A549 (cell line): ENCODE measurements around the gene ANXA10. TPM values are rescaled to one million over a fixed set of nuclear protein-coding genes. Genes with fewer than 3 reads are reported as not detected.
A peak's percentile ranks its signal among the peaks of the same experiment; 100 is the strongest.

Experiments
- ATAC-seq, 2 experiments: fragments of 200-7000 bp in 1 of 2; fragments of >200 bp in 1 of 2; cut with Nextera tagmentation in 1 of 2; cut with Tn5 transposase in 1 of 2; 3 replicates each; pipeline versions ENCODE4 v1.8.0 to v1.9.1; 2018 to 2020; ENCODE audit warnings: mild to moderate bottlenecking in 1 of 2, moderate library complexity in 1 of 2
- CTCF ChIA-PET: fragments of 300-600 bp; sonication (Branson Sonifier 250); formaldehyde crosslinking; extraction: SDS; loops from one replicate; lab custom pipeline; 2021; ENCODE audit warnings: antibody characterized with exemption, inconsistent platforms; lab: Yijun Ruan, JAX
- POLR2A ChIA-PET: fragments of 350-600 bp; formaldehyde crosslinking; extraction: SDS; loops from one replicate; lab custom pipeline; 2021; ENCODE audit warnings: antibody characterized with exemption, inconsistent platforms; lab: Yijun Ruan, JAX
- DNase-seq, 2 experiments: peaks; one replicate each; pipeline versions ENCODE4 v3.0.0 to v3.0.0-alpha.2; 2011 to 2016; ENCODE audit warnings: low read depth in 1 of 2, low spot score in 1 of 2
- FAIRE-seq: peaks from 2 replicates; lab custom pipeline; 2011; peaks lifted over from hg19 to GRCh38; lab: Jason Lieb, UNC
- H3K27ac ChIP-seq, 2 experiments: fragments of >200 bp; sonication (Bioruptor Twin); formaldehyde crosslinking; 3 replicates each; pipeline ENCODE4 v1.5.1; 2016 to 2017
- H3K4me1 ChIP-seq: fragments of >200 bp; sonication (Bioruptor Twin); formaldehyde crosslinking; 3 replicates; pipeline ENCODE4 v1.6.1; 2016
- H3K4me2 ChIP-seq: fragments of >200 bp; sonication (Bioruptor Twin); formaldehyde crosslinking; 3 replicates; pipeline ENCODE4 v1.6.1; 2016
- H3K4me3 ChIP-seq: fragments of >200 bp; sonication (Bioruptor Twin); formaldehyde crosslinking; 3 replicates; pipeline ENCODE4 v1.5.1; 2016
- H3K9me3 ChIP-seq: fragments of >200 bp; sonication (Bioruptor Twin); formaldehyde crosslinking; 3 replicates; pipeline ENCODE4 v1.6.1; 2016
- BHLHE40 ChIP-seq: IDR thresholded peaks from 2 replicates; pipeline ENCODE4 v1.6.1; 2012; ENCODE audit warnings: low read depth, low read length, inconsistent platforms
- CBX2 ChIP-seq: fragments of 200-600 bp; sonication (generic); IDR thresholded peaks from 2 replicates; pipeline ENCODE4 v1.6.1; 2016; ENCODE audit warnings: low read depth, mild to moderate bottlenecking, borderline replicate concordance
- CEBPB ChIP-seq, 2 experiments: fragments of >200 bp in 1 of 2; sonication (Bioruptor Twin) in 1 of 2; formaldehyde crosslinking in 1 of 2; IDR thresholded peaks; 2 replicates each; pipeline ENCODE4 v1.6.1; 2012 to 2016
- EP300 ChIP-seq, 2 experiments: fragments of >200 bp; sonication (Bioruptor Twin); formaldehyde crosslinking; IDR thresholded peaks; 2 replicates in 1 of 2; 3 replicates in 1 of 2; pipeline ENCODE4 v1.6.1; 2016 to 2017
- FOXS1 ChIP-seq: fragments of 250-450 bp; sonication (Bioruptor Pico); IDR thresholded peaks from 2 replicates; pipeline ENCODE4 v1.5.0; 2020; ENCODE audit warnings: mild to moderate bottlenecking, moderate library complexity
- JUN ChIP-seq, 2 experiments: fragments of >200 bp; sonication (Bioruptor Twin); formaldehyde crosslinking; IDR thresholded peaks; 2 replicates in 1 of 2; 3 replicates in 1 of 2; pipeline ENCODE4 v1.6.1; 2016 to 2017
- KDM5A ChIP-seq: fragments of 200-600 bp; sonication (generic); IDR thresholded peaks from 2 replicates; pipeline ENCODE4 v1.6.1; 2016; ENCODE audit warnings: antibody characterized with exemption, mild to moderate bottlenecking
- MAZ ChIP-seq: fragments of 150-350 bp; IDR thresholded peaks from 2 replicates; pipeline ENCODE4 v1.6.1; 2014; ENCODE audit warnings: antibody characterized with exemption, low read depth, low read length, borderline replicate concordance
- MYC ChIP-seq: IDR thresholded peaks from 2 replicates; pipeline ENCODE4 v1.6.1; 2012; ENCODE audit warnings: mild to moderate bottlenecking, inconsistent platforms, low read length, improper control_type of control experiment, borderline replicate concordance
- NFE2L2 ChIP-seq: fragments of 150-350 bp; conservative IDR thresholded peaks from 2 replicates; pipeline ENCODE4 v1.6.1; 2014; ENCODE audit warnings: low read length
- PHF8 ChIP-seq: fragments of 200-600 bp; sonication (generic); IDR thresholded peaks from 2 replicates; pipeline ENCODE4 v1.6.1; 2016; ENCODE audit warnings: low read depth, mild to moderate bottlenecking, antibody characterized with exemption, moderate library complexity, borderline replicate concordance
- RNF2 ChIP-seq: fragments of 200-600 bp; sonication (generic); IDR thresholded peaks from 2 replicates; pipeline ENCODE4 v1.6.1; 2016; ENCODE audit warnings: low read depth, mild to moderate bottlenecking, antibody characterized with exemption, moderate library complexity, borderline replicate concordance
- SREBF2 ChIP-seq: fragments of 450-650 bp; IDR thresholded peaks from 2 replicates; pipeline ENCODE4 v1.6.1; 2014; ENCODE audit warnings: mild to moderate bottlenecking, moderate library complexity
- ZC3H11A ChIP-seq: fragments of 450-650 bp; IDR thresholded peaks from 2 replicates; pipeline ENCODE4 v1.6.1; 2014; ENCODE audit warnings: antibody characterized with exemption, mild to moderate bottlenecking
- ZFP36 ChIP-seq: fragments of 450-650 bp; IDR thresholded peaks from 2 replicates; pipeline ENCODE4 v1.6.1; 2014; ENCODE audit warnings: borderline replicate concordance; ENCODE audit not compliant: partially characterized antibody
- ZNF302 ChIP-seq: fragments of 250-450 bp; sonication (Bioruptor Pico); IDR thresholded peaks from 2 replicates; pipeline ENCODE4 v1.9.0; 2021; ENCODE audit warnings: inconsistent platforms, mild to moderate bottlenecking, moderate library complexity
- WGBS: methylation state at CpG from one replicate; pipeline ENCODE4 v1.1.6; 2017; ENCODE audit errors: missing lambda C conversion rate; 5-methylcytosine and 5-hydroxymethylcytosine counted together
- polyA plus RNA-seq, 4 experiments: library from polyadenylated mRNA; depleted of rRNA in 3 of 4; stranded (reverse); fragments of >200 nt; fragmentation: RNase III in 1 of 4; extraction: RNeasy Plus Mini Kit Qiagen cat#74134 plus additional on column Dnase treatment in 1 of 4; gene quantifications; 2 replicates in 3 of 4; 3 replicates in 1 of 4; pipeline ENCODE4 v1.2.3, GENCODE V29; 2011 to 2017
- TF ChIP-seq, protein P1 (sequence below): fragments of >200 bp; sonication (Bioruptor Twin); formaldehyde crosslinking; IDR thresholded peaks from 3 replicates; pipeline ENCODE4 v1.6.1; 2016
- TF ChIP-seq, protein P2 (sequence below): fragments of 250-450 bp; sonication (Bioruptor Pico); IDR thresholded peaks from 2 replicates; pipeline ENCODE4 v1.5.0; 2021; ENCODE audit warnings: mild to moderate bottlenecking, moderate library complexity, borderline replicate concordance
- TF ChIP-seq, protein P3 (sequence below): fragments of 250-450 bp; sonication (Bioruptor Pico); IDR thresholded peaks from 2 replicates; pipeline ENCODE4 v1.5.0; 2020; ENCODE audit warnings: low read depth, mild to moderate bottlenecking, moderate library complexity
- TF ChIP-seq, protein P4 (sequence below): fragments of >200 bp; sonication (Bioruptor Twin); formaldehyde crosslinking; IDR thresholded peaks from 2 replicates; pipeline ENCODE4 v1.6.1; 2016
- TF ChIP-seq, protein P5 (sequence below): IDR thresholded peaks from 2 replicates; pipeline ENCODE4 v1.6.1; 2012
- TF ChIP-seq, protein P6 (sequence below): fragments of >200 bp; sonication (Bioruptor Twin); formaldehyde crosslinking; IDR thresholded peaks from 3 replicates; pipeline ENCODE4 v1.5.1; 2016
- TF ChIP-seq, protein P7 (sequence below): IDR thresholded peaks from 2 replicates; pipeline ENCODE4 v1.6.1; 2012; ENCODE audit warnings: low read depth, borderline replicate concordance

Gene ANXA10
- polyA plus RNA-seq, 2 of the 4 experiments (the other 2 are of a cell fraction): 1.7 to 4.0 TPM

DNA sequence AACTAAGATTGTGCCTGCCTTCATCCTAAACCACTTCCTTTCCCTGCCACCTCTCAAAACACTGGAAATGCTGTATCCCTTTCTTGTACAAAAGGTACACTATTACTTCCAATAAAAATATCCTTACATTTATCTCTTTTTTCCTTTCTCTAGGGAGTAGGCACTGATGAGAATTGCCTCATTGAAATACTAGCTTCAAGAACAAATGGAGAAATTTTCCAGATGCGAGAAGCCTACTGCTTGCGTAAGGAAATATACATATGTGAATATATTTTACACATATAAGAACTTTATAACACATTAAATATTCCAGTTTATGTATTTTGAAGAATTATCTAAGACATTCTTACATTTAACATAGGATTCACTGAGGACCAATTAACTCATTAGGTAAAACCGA, 71.7 kb downstream of the ANXA10 start:
- no peak overlapping the region for H3K27ac ChIP-seq
- FAIRE-seq: no peak
- CTCF ChIA-PET: interaction anchor here (1.2 kb wide), 1 partner anchor 11 kb away, joined by 3 read pairs; no protein-coding TSS in a partner anchor
- peaks cover 6% of the 10 kb centered on the region; the same call in 1 of the 3 replicates for H3K9me3 ChIP-seq
- no peak for ATAC-seq
- WGBS: 79% methylated on average over 3 of the region's 3 CpGs
- POLR2A ChIA-PET: no interaction called here
- no peak for DNase-seq
- TF ChIP-seq SREBF2 (no peak), ZFP36 (no peak), RNF2 (no peak), MAZ (no peak), NFE2L2 (no peak), CEBPB (IDR thresholded peaks at IDR 0.05) (no peak), CBX2 (no peak), ZNF302 (CRISPR knock-in tag) (no peak)
- TF ChIP-seq, protein P1, sequence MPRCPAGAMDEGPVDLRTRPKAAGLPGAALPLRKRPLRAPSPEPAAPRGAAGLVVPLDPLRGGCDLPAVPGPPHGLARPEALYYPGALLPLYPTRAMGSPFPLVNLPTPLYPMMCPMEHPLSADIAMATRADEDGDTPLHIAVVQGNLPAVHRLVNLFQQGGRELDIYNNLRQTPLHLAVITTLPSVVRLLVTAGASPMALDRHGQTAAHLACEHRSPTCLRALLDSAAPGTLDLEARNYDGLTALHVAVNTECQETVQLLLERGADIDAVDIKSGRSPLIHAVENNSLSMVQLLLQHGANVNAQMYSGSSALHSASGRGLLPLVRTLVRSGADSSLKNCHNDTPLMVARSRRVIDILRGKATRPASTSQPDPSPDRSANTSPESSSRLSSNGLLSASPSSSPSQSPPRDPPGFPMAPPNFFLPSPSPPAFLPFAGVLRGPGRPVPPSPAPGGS: no peak
- TF ChIP-seq, protein P2, sequence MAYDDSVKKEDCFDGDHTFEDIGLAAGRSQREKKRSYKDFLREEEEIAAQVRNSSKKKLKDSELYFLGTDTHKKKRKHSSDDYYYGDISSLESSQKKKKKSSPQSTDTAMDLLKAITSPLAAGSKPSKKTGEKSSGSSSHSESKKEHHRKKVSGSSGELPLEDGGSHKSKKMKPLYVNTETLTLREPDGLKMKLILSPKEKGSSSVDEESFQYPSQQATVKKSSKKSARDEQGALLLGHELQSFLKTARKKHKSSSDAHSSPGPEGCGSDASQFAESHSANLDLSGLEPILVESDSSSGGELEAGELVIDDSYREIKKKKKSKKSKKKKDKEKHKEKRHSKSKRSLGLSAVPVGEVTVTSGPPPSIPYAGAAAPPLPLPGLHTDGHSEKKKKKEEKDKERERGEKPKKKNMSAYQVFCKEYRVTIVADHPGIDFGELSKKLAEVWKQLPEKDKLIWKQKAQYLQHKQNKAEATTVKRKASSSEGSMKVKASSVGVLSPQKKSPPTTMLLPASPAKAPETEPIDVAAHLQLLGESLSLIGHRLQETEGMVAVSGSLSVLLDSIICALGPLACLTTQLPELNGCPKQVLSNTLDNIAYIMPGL (CRISPR knock-in tag): no peak
- TF ChIP-seq, protein P3, sequence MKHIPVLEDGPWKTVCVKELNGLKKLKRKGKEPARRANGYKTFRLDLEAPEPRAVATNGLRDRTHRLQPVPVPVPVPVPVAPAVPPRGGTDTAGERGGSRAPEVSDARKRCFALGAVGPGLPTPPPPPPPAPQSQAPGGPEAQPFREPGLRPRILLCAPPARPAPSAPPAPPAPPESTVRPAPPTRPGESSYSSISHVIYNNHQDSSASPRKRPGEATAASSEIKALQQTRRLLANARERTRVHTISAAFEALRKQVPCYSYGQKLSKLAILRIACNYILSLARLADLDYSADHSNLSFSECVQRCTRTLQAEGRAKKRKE (CRISPR knock-in tag): no peak
- TF ChIP-seq, protein P4, sequence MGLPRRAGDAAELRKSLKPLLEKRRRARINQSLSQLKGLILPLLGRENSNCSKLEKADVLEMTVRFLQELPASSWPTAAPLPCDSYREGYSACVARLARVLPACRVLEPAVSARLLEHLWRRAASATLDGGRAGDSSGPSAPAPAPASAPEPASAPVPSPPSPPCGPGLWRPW: no peak
- TF ChIP-seq, all 56 proteins: peak for 0
- Histone ChIP-seq H3K4me3 (no peak overlapping the region), H3K4me1 (peaks cover 8% of the 10 kb centered on the region; the same call in 1 of the 3 replicates), H3K4me2 (no peak overlapping the region)

DNA sequence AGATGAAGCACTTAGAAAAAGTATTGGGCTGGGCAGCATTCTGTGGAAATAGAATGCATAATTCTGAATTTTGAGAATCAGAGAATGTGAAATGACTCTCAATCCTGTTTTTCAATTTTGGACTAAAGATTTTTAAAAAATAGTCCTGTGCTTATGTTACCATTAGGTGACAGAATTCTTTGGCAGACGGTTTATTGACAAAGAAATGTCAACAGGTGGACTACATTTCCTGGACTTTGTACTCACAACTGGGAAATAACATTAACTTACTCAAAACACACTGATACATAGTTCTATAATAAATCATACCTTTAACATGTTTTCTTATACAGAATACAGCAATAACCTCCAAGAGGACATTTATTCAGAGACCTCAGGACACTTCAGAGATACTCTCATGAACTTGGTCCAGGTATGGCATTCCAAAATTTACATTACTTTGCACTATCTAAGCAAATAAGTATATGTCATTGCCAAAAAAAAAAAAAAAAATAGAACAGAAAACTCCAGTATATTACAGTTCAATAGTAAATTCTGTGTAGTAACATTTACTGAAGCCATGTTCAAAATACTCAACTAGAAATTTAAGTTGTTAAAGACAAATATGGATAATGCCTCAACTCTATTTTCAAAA, 72.7 kb downstream of the ANXA10 start:
- Histone ChIP-seq H3K27ac (no peak overlapping the region), H3K9me3 (no peaks in the 10 kb centered on the region; the same call in 2 of the 3 replicates), H3K4me3 (no peak overlapping the region), H3K4me2 (peak overlapping the region; percentile 28), H3K4me1 (peaks cover 8% of the 10 kb centered on the region; the same call in 1 of the 3 replicates)
- ChIA-PET POLR2A (no interaction called here), CTCF (no interaction called here)
- FAIRE-seq (no peak), DNase-seq (no peak), ATAC-seq (no peak)
- WGBS: 13% methylated on average over 1 of the region's 1 CpG
- TF ChIP-seq, protein P5, sequence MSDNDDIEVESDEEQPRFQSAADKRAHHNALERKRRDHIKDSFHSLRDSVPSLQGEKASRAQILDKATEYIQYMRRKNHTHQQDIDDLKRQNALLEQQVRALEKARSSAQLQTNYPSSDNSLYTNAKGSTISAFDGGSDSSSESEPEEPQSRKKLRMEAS: no peak
- TF ChIP-seq, protein P6, sequence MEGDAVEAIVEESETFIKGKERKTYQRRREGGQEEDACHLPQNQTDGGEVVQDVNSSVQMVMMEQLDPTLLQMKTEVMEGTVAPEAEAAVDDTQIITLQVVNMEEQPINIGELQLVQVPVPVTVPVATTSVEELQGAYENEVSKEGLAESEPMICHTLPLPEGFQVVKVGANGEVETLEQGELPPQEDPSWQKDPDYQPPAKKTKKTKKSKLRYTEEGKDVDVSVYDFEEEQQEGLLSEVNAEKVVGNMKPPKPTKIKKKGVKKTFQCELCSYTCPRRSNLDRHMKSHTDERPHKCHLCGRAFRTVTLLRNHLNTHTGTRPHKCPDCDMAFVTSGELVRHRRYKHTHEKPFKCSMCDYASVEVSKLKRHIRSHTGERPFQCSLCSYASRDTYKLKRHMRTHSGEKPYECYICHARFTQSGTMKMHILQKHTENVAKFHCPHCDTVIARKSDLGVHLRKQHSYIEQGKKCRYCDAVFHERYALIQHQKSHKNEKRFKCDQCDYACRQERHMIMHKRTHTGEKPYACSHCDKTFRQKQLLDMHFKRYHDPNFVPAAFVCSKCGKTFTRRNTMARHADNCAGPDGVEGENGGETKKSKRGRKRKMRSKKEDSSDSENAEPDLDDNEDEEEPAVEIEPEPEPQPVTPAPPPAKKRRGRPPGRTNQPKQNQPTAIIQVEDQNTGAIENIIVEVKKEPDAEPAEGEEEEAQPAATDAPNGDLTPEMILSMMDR: no peak
- no peak for TF ChIP-seq BHLHE40
- TF ChIP-seq SREBF2: no peak
- TF ChIP-seq ZC3H11A: no peak
- TF ChIP-seq EP300 (IDR thresholded peaks at IDR 0.05): no peak
- no peak for TF ChIP-seq FOXS1
- no peak for TF ChIP-seq PHF8
- TF ChIP-seq, protein P7, sequence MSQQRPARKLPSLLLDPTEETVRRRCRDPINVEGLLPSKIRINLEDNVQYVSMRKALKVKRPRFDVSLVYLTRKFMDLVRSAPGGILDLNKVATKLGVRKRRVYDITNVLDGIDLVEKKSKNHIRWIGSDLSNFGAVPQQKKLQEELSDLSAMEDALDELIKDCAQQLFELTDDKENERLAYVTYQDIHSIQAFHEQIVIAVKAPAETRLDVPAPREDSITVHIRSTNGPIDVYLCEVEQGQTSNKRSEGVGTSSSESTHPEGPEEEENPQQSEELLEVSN: no peak
- TF ChIP-seq JUN (IDR thresholded peaks at IDR 0.05): no peak
- TF ChIP-seq MYC: no peak
- TF ChIP-seq MAZ: no peak
- TF ChIP-seq KDM5A: no peak
- no peak for TF ChIP-seq RNF2
